Endodermal cell (in vitro differentiated cells): Measurements from ENCODE around the gene GPR45. TPM values are rescaled to one million over a fixed set of nuclear protein-coding genes. Genes with fewer than 3 reads are reported as not detected.

Experiments
- DNase-seq: peaks from one replicate; pipeline ENCODE4 v3.0.0-alpha.2; 2017
- H3K27ac ChIP-seq: 2 replicates; pipeline ENCODE4 v1.5.1; 2013; ENCODE audit warnings: mild to moderate bottlenecking, low read depth, low read length, moderate library complexity
- H3K27me3 ChIP-seq: 2 replicates; pipeline ENCODE4 v1.6.1; 2013; ENCODE audit warnings: mild to moderate bottlenecking, low read length, moderate library complexity; ENCODE audit not compliant: insufficient read depth, control insufficient read depth, poor library complexity, severe bottlenecking
- H3K36me3 ChIP-seq: 2 replicates; pipeline ENCODE4 v1.7.0; 2013; ENCODE audit warnings: mild to moderate bottlenecking, low read length, moderate library complexity; ENCODE audit not compliant: control insufficient read depth, insufficient read depth
- H3K4me1 ChIP-seq: one replicate; pipeline ENCODE4 v1.7.0; 2013; ENCODE audit warnings: low read length; ENCODE audit not compliant: control insufficient read depth, insufficient read depth
- H3K4me3 ChIP-seq: 2 replicates; pipeline ENCODE4 v1.5.1; 2013; ENCODE audit warnings: mild to moderate bottlenecking, low read length, moderate library complexity
- H3K9ac ChIP-seq: 2 replicates; pipeline ENCODE4 v1.6.1; 2013; ENCODE audit warnings: mild to moderate bottlenecking, low read length, moderate library complexity; ENCODE audit not compliant: poor library complexity, severe bottlenecking; ENCODE audit errors: extremely low read depth
- H3K9me3 ChIP-seq: 2 replicates; pipeline ENCODE4 v1.6.1; 2013; ENCODE audit warnings: mild to moderate bottlenecking, low read length, moderate library complexity; ENCODE audit not compliant: control insufficient read depth
- H3K27ac Mint-ChIP-seq: 2 replicates; pipeline ENCODE4 v1.8.0; 2020; ENCODE audit warnings: mixed read lengths
- H3K27me3 Mint-ChIP-seq: 2 replicates; pipeline ENCODE4 v1.8.0; 2021; ENCODE audit warnings: mild to moderate bottlenecking, mixed read lengths; ENCODE audit not compliant: insufficient read depth
- H3K36me3 Mint-ChIP-seq: 2 replicates; pipeline ENCODE4 v1.8.0; 2020; ENCODE audit warnings: low read depth, mixed read lengths
- H3K4me1 Mint-ChIP-seq: 2 replicates; pipeline ENCODE4 v1.8.0; 2020; ENCODE audit warnings: mixed read lengths
- H3K4me3 Mint-ChIP-seq: 2 replicates; pipeline ENCODE4 v1.8.0; 2020; ENCODE audit warnings: mild to moderate bottlenecking, moderate library complexity, mixed read lengths
- H3K9me3 Mint-ChIP-seq: 2 replicates; pipeline ENCODE4 v1.8.0; 2020; ENCODE audit warnings: mild to moderate bottlenecking, mixed read lengths
- CTCF ChIP-seq: fragments of 200-600 bp; sonication (generic); conservative IDR thresholded peaks from 2 replicates; pipeline ENCODE4 v1.5.0; 2021; ENCODE audit warnings: antibody characterized with exemption, mild to moderate bottlenecking
- WGBS, 2 experiments: methylation state at CpG; one replicate each; pipeline versions ENCODE4 v1.1.5 to v1.1.7; 2013; ENCODE audit warnings: missing lambda C conversion rate in 2 of 2, mixed read lengths in 1 of 2; ENCODE audit not compliant: insufficient coverage in 1 of 2, insufficient read length in 1 of 2; 5-methylcytosine and 5-hydroxymethylcytosine counted together
- total RNA-seq, 2 donors: library from RNA; stranded (reverse); fragmentation: NEBNext Ultra II Directional in 1 of 2; extraction: Animal tissue kit (Norgen Biotek cat#: 25700) in 1 of 2; gene quantifications; 2 replicates in 1 of 2; 3 replicates in 1 of 2; pipeline ENCODE4 v1.2.1, GENCODE V29; 2021

GPR45 gene
- total RNA-seq, 2 donors from 2014 or later = not detected

- Mint-ChIP-seq H3K4me1 (no peaks in the 10 kb centered on the region), H3K36me3 (peaks cover 38% of the 10 kb centered on the region), H3K27me3 (no peaks in the 10 kb centered on the region), H3K27ac (no peak overlapping the region), H3K9me3 (no peaks in the 10 kb centered on the region), H3K4me3 (no peak overlapping the region)
- peaks cover 43% of the 10 kb centered on the region for H3K36me3 ChIP-seq
- no peaks in the 10 kb centered on the region for H3K27me3 ChIP-seq
- WGBS, 2 experiments = 80 to 83% methylated on average over 5 of the region's 5 CpGs
- H3K27ac ChIP-seq = no peak overlapping the region
- no peaks in the 10 kb centered on the region for H3K4me1 ChIP-seq
- no peaks in the 10 kb centered on the region for H3K9me3 ChIP-seq
- H3K9ac ChIP-seq = no peak overlapping the region
- peak; percentile 61 for TF ChIP-seq CTCF
- H3K4me3 ChIP-seq = no peak overlapping the region
- no peak for DNase-seq
These were observed 37.1 kb downstream of the GPR45 start for GRCh38 chr2:105278654-105279053.

GRCh38 chr2:105279126-105279525, 37.6 kb downstream of the GPR45 start:
- H3K9ac ChIP-seq = no peak overlapping the region
- no peaks in the 10 kb centered on the region for H3K4me1 ChIP-seq
- TF ChIP-seq CTCF = no peak
- Mint-ChIP-seq H3K36me3 (peaks cover 36% of the 10 kb centered on the region), H3K4me1 (no peaks in the 10 kb centered on the region), H3K27ac (no peak overlapping the region), H3K4me3 (no peak overlapping the region), H3K27me3 (no peaks in the 10 kb centered on the region), H3K9me3 (no peaks in the 10 kb centered on the region)
- H3K4me3 ChIP-seq = no peak overlapping the region
- 96% methylated on average over 1 of the region's 1 CpG; no CpG with 5 or more reads in 1 of the 2 experiments for WGBS, 2 experiments
- H3K27me3 ChIP-seq = no peaks in the 10 kb centered on the region
- no peak for DNase-seq
- no peaks in the 10 kb centered on the region for H3K9me3 ChIP-seq
- peaks cover 45% of the 10 kb centered on the region for H3K36me3 ChIP-seq
- H3K27ac ChIP-seq = no peak overlapping the region

- Histone ChIP-seq H3K27ac (no peak overlapping the region), H3K27me3 (no peaks in the 10 kb centered on the region), H3K36me3 (peaks cover 40% of the 10 kb centered on the region), H3K9me3 (no peaks in the 10 kb centered on the region), H3K9ac (no peak overlapping the region), H3K4me3 (no peak overlapping the region), H3K4me1 (no peaks in the 10 kb centered on the region)
- H3K36me3 Mint-ChIP-seq = peaks cover 36% of the 10 kb centered on the region
- H3K4me1 Mint-ChIP-seq = no peaks in the 10 kb centered on the region
- TF ChIP-seq CTCF = no peak
- 93 to 95% methylated on average over 10 of the region's 10 CpGs for WGBS, 2 experiments
- no peaks in the 10 kb centered on the region for H3K27me3 Mint-ChIP-seq
- no peak overlapping the region for H3K27ac Mint-ChIP-seq
- no peak for DNase-seq
- H3K9me3 Mint-ChIP-seq = no peaks in the 10 kb centered on the region
- no peak overlapping the region for H3K4me3 Mint-ChIP-seq
These were observed 38.7 kb downstream of the GPR45 start for GRCh38 chr2:105280281-105280680.
